HG02884 (cell line): ENCODE results near the gene RNF34.

Experiments
- ATAC-seq: cut with Tn5 transposase; IDR thresholded peaks from one replicate; pipeline ENCODE4 v1.9.1; 2021; ENCODE audit warnings: mild to moderate bottlenecking, moderate library complexity; ENCODE audit not compliant: unreplicated experiment

Gene RNF34

GRCh38 chr12:121388421-121388981 lies 11.4 kb upstream of the RNF34 start:
- no peak for ATAC-seq

GRCh38 chr12:121390856-121391255 lies 9.1 kb upstream of the RNF34 start:
- no peak for ATAC-seq

GRCh38 chr12:121391619-121392324 lies 8.1 kb upstream of the RNF34 start:
- no peak for ATAC-seq

GRCh38 chr12:121392325-121392716 lies 7.6 kb upstream of the RNF34 start:
- no peak for ATAC-seq

GRCh38 chr12:121397521-121397920 lies 2.4 kb upstream of the RNF34 start:
- no peak for ATAC-seq

- no peak for ATAC-seq
These were observed 1.6 kb upstream of the RNF34 start for GRCh38 chr12:121398355-121398754.

GRCh38 chr12:121400332-121401139 lies 618 bp downstream of the RNF34 start:
- peak; percentile 42 for ATAC-seq

GRCh38 chr12:121403721-121404120 lies 3.8 kb downstream of the RNF34 start:
- ATAC-seq = no peak

- ATAC-seq = no peak
These were observed 4.8 kb downstream of the RNF34 start for GRCh38 chr12:121404734-121405133.

- ATAC-seq = no peak
These were observed 5.3 kb downstream of the RNF34 start for GRCh38 chr12:121405211-121405610.

GRCh38 chr12:121413917-121414316 lies 14.0 kb downstream of the RNF34 start:
- ATAC-seq = no peak

GRCh38 chr12:121417847-121418246 lies 17.9 kb downstream of the RNF34 start:
- ATAC-seq = no peak

GRCh38 chr12:121420109-121420508 lies 20.2 kb downstream of the RNF34 start:
- no peak for ATAC-seq

GRCh38 chr12:121423253-121423652 lies 23.3 kb downstream of the RNF34 start:
- no peak for ATAC-seq

- no peak for ATAC-seq
These were observed 24.0 kb downstream of the RNF34 start for GRCh38 chr12:121423682-121424623.

GRCh38 chr12:121424624-121424975 lies 24.7 kb downstream of the RNF34 start:
- no peak for ATAC-seq

- no peak for ATAC-seq
These were observed 27.7 kb downstream of the RNF34 start for GRCh38 chr12:121427556-121428050.

- ATAC-seq = no peak
These were observed 29.0 kb downstream of the RNF34 start for GRCh38 chr12:121428883-121429282.

GRCh38 chr12:121430833-121431415 lies 31.0 kb downstream of the RNF34 start:
- ATAC-seq = no peak

- no peak for ATAC-seq
These were observed 33.0 kb downstream of the RNF34 start for GRCh38 chr12:121432740-121433480.
